Liver (tissue), 9 donors: ENCODE results near the gene TAS1R2. TPM values are rescaled to one million over a fixed set of nuclear protein-coding genes. Genes with fewer than 3 reads are reported as not detected.

ENCODE experiments used
- DNase-seq: peaks from one replicate; pipeline ENCODE4 v3.0.0-alpha.2; 2017; ENCODE audit warnings: low spot score
- H3K27ac ChIP-seq, 2 donors: one replicate each; pipeline ENCODE4 v1.7.0; 2013; ENCODE audit warnings: inconsistent platforms in 2 of 2, low read length in 2 of 2, control low read depth in 1 of 2, low read depth in 1 of 2, mild to moderate bottlenecking in 1 of 2
- H3K27me3 ChIP-seq, 4 donors: one replicate each; pipeline versions ENCODE4 v1.6.1 to v1.7.0; 2013; ENCODE audit warnings: low read length in 3 of 4, inconsistent platforms in 1 of 4, mild to moderate bottlenecking in 1 of 4, moderate library complexity in 1 of 4; ENCODE audit not compliant: control insufficient read depth in 4 of 4, insufficient read depth in 4 of 4
- H3K36me3 ChIP-seq, 4 donors: one replicate each; pipeline versions ENCODE4 v1.6.1 to v1.7.0; 2013; ENCODE audit warnings: low read length in 3 of 4, mild to moderate bottlenecking in 3 of 4, low read depth in 1 of 4, moderate library complexity in 1 of 4; ENCODE audit not compliant: control insufficient read depth in 4 of 4, insufficient read depth in 3 of 4
- H3K4me1 ChIP-seq, 4 donors: one replicate each; pipeline versions ENCODE4 v1.6.1 to v1.7.0; 2013; ENCODE audit warnings: low read length in 3 of 4, mild to moderate bottlenecking in 3 of 4, moderate library complexity in 1 of 4; ENCODE audit not compliant: control insufficient read depth in 4 of 4, insufficient read depth in 4 of 4
- H3K4me3 ChIP-seq, 3 donors: one replicate each; pipeline versions ENCODE4 v1.6.1 to v1.7.0; 2013; ENCODE audit warnings: low read length in 3 of 3, control low read depth in 1 of 3, low read depth in 1 of 3, mild to moderate bottlenecking in 1 of 3
- H3K9ac ChIP-seq, 2 donors: one replicate each; pipeline ENCODE4 v1.7.0; 2013; ENCODE audit warnings: low read length in 2 of 2, mild to moderate bottlenecking in 2 of 2, moderate library complexity in 2 of 2, control low read depth in 1 of 2, low read depth in 1 of 2
- H3K9me3 ChIP-seq, 4 donors: one replicate each; pipeline versions ENCODE4 v1.6.1 to v1.7.0; 2013; ENCODE audit warnings: low read length in 3 of 4; ENCODE audit not compliant: control insufficient read depth in 4 of 4
- EGR1 ChIP-seq, 2 donors: IDR thresholded peaks; 2 replicates each; pipeline ENCODE4 v1.6.1; 2016 to 2018; ENCODE audit warnings: antibody characterized with exemption in 2 of 2, low read depth in 2 of 2
- FOXA2 ChIP-seq: IDR thresholded peaks from 2 replicates; pipeline ENCODE4 v1.6.1; 2016; ENCODE audit warnings: antibody characterized with exemption
- GABPA ChIP-seq, 2 donors: IDR thresholded peaks in 1 of 2; conservative IDR thresholded peaks in 1 of 2; 2 replicates each; pipeline ENCODE4 v1.6.1; 2016; ENCODE audit warnings: antibody characterized with exemption in 2 of 2, mild to moderate bottlenecking in 1 of 2, moderate library complexity in 1 of 2
- HNF4A ChIP-seq, 2 donors: conservative IDR thresholded peaks; 2 replicates each; pipeline ENCODE4 v1.6.1; 2016; ENCODE audit warnings: antibody characterized with exemption in 2 of 2, mild to moderate bottlenecking in 2 of 2
- HNF4G ChIP-seq: IDR thresholded peaks from 2 replicates; pipeline ENCODE4 v1.6.1; 2016; ENCODE audit warnings: antibody characterized with exemption
- JUND ChIP-seq, 2 donors: IDR thresholded peaks; 2 replicates each; pipeline ENCODE4 v1.6.1; 2016; ENCODE audit warnings: antibody characterized with exemption in 2 of 2
- MAX ChIP-seq: IDR thresholded peaks from 2 replicates; pipeline ENCODE4 v1.6.1; 2016; ENCODE audit warnings: antibody characterized with exemption
- NR2F2 ChIP-seq: IDR thresholded peaks from 2 replicates; pipeline ENCODE4 v1.6.1; 2016; ENCODE audit warnings: antibody characterized with exemption
- RAD21 ChIP-seq, 2 donors: IDR thresholded peaks; 2 replicates each; pipeline ENCODE4 v1.6.1; 2016; ENCODE audit warnings: antibody characterized with exemption in 2 of 2, mild to moderate bottlenecking in 2 of 2
- RXRA ChIP-seq, 2 donors: IDR thresholded peaks; 2 replicates each; pipeline ENCODE4 v1.6.1; 2017 to 2018; ENCODE audit warnings: antibody characterized with exemption in 2 of 2, mild to moderate bottlenecking in 1 of 2
- SP1 ChIP-seq: IDR thresholded peaks from 2 replicates; pipeline ENCODE4 v1.6.1; 2018; ENCODE audit warnings: antibody characterized with exemption, mild to moderate bottlenecking
- TAF1 ChIP-seq: conservative IDR thresholded peaks from 2 replicates; pipeline ENCODE4 v1.6.1; 2016; ENCODE audit warnings: antibody characterized with exemption, mild to moderate bottlenecking
- YY1 ChIP-seq: IDR thresholded peaks from 2 replicates; pipeline ENCODE4 v1.6.1; 2016; ENCODE audit warnings: antibody characterized with exemption, mild to moderate bottlenecking
- WGBS: extraction: QIAGEN DNeasy Blood & Tissue Kit; methylation state at CpG from one replicate; pipeline ENCODE4 v1.1.7; 2013; 5-methylcytosine and 5-hydroxymethylcytosine counted together
- polyA plus RNA-seq, 2 donors: library from polyadenylated mRNA; stranded (reverse) in 1 of 2; unstranded in 1 of 2; fragments of 200-250 nt in 1 of 2; fragments of >200 nt in 1 of 2; fragmentation: Nextera tagmentation in 1 of 2; extraction: Ambion mirVana in 1 of 2; gene quantifications; one replicate each; pipeline versions ENCODE4 v1.2.1 to v1.2.3, GENCODE V29; 2013 to 2015
- total RNA-seq, 2 donors: library from RNA; depleted of rRNA; stranded (reverse); fragments of >200 nt; gene quantifications; one replicate each; pipeline ENCODE4 v1.2.3, GENCODE V29; 2014
- TF ChIP-seq, protein P1 (sequence below): IDR thresholded peaks from 2 replicates; pipeline ENCODE4 v1.6.1; 2016; ENCODE audit warnings: antibody characterized with exemption, mild to moderate bottlenecking
- TF ChIP-seq, protein P2 (sequence below): IDR thresholded peaks from 2 replicates; pipeline ENCODE4 v1.6.1; 2016; ENCODE audit warnings: antibody characterized with exemption
- TF ChIP-seq, protein P3 (sequence below): IDR thresholded peaks from 2 replicates; pipeline ENCODE4 v1.6.1; 2016; ENCODE audit warnings: antibody characterized with exemption
- donor health status: healthy.
- donor health status: healthy.
- donor health status: healthy.
- donor health status: healthy.
- donor health status: healthy.

Gene TAS1R2
- total and polyA plus RNA-seq, 4 donors, result not detected

GRCh38 chr1:18902523-18903290 lies 43.2 kb upstream of the TAS1R2 start, which contains the start of gene ALDH4A1:
ALDH4A1 (minus strand) TSS chr1:18902555; CDS start chr1:18902523, 32 bp downstream.
- Histone ChIP-seq H3K36me3 (peaks cover 0 to 2% (median under 1%) of the 10 kb centered on the region in 4 donors), H3K27ac (peak within 1 kb of the TSS; percentile 85 to 94), H3K4me1 (peaks cover 9 to 44% (median 32%) of the 10 kb centered on the region in 4 donors), H3K9me3 (no peaks in the 10 kb centered on the region), H3K4me3 (peak within 1 kb of the TSS; percentile 66 to 94 (median 88)), H3K27me3 (no peaks in the 10 kb centered on the region), H3K9ac (peak within 1 kb of the TSS; percentile 73 to 96)
- under 1% methylated on average over 55 of the region's 55 CpGs for WGBS
- TF ChIP-seq EGR1 (IDR thresholded peaks at IDR 0.05; ENCODE audit: low read depth in 2 of 2) (no peak), FOXA2 (no peak), YY1 (peak; percentile 94), TAF1 (peak; percentile 72), NR2F2 (peak; percentile 73), RAD21 (IDR thresholded peaks at IDR 0.05) (peak; percentile 13 to 20), JUND (IDR thresholded peaks at IDR 0.05) (peak; percentile 44 to 79), HNF4A (conservative IDR thresholded peaks at IDR 0.05) (peak; percentile 55), MAX (peak; percentile 74), SP1 (peak; percentile 83), GABPA (IDR thresholded peaks at IDR 0.05 in 1 of 2, conservative IDR thresholded peaks at IDR 0.05 in 1 of 2) (no peak), HNF4G (no peak), RXRA (IDR thresholded peaks at IDR 0.05) (peak; percentile 73 to 80)
- TF ChIP-seq, protein P1, sequence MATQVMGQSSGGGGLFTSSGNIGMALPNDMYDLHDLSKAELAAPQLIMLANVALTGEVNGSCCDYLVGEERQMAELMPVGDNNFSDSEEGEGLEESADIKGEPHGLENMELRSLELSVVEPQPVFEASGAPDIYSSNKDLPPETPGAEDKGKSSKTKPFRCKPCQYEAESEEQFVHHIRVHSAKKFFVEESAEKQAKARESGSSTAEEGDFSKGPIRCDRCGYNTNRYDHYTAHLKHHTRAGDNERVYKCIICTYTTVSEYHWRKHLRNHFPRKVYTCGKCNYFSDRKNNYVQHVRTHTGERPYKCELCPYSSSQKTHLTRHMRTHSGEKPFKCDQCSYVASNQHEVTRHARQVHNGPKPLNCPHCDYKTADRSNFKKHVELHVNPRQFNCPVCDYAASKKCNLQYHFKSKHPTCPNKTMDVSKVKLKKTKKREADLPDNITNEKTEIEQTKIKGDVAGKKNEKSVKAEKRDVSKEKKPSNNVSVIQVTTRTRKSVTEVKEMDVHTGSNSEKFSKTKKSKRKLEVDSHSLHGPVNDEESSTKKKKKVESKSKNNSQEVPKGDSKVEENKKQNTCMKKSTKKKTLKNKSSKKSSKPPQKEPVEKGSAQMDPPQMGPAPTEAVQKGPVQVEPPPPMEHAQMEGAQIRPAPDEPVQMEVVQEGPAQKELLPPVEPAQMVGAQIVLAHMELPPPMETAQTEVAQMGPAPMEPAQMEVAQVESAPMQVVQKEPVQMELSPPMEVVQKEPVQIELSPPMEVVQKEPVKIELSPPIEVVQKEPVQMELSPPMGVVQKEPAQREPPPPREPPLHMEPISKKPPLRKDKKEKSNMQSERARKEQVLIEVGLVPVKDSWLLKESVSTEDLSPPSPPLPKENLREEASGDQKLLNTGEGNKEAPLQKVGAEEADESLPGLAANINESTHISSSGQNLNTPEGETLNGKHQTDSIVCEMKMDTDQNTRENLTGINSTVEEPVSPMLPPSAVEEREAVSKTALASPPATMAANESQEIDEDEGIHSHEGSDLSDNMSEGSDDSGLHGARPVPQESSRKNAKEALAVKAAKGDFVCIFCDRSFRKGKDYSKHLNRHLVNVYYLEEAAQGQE, result peak; percentile 72
- TF ChIP-seq, protein P2, sequence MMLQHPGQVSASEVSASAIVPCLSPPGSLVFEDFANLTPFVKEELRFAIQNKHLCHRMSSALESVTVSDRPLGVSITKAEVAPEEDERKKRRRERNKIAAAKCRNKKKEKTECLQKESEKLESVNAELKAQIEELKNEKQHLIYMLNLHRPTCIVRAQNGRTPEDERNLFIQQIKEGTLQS, result peak; percentile 49
- TF ChIP-seq, protein P3, sequence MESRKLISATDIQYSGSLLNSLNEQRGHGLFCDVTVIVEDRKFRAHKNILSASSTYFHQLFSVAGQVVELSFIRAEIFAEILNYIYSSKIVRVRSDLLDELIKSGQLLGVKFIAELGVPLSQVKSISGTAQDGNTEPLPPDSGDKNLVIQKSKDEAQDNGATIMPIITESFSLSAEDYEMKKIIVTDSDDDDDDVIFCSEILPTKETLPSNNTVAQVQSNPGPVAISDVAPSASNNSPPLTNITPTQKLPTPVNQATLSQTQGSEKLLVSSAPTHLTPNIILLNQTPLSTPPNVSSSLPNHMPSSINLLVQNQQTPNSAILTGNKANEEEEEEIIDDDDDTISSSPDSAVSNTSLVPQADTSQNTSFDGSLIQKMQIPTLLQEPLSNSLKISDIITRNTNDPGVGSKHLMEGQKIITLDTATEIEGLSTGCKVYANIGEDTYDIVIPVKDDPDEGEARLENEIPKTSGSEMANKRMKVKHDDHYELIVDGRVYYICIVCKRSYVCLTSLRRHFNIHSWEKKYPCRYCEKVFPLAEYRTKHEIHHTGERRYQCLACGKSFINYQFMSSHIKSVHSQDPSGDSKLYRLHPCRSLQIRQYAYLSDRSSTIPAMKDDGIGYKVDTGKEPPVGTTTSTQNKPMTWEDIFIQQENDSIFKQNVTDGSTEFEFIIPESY, result peak; percentile 35
- peak; percentile 93 for DNase-seq
